Activated CD8-positive, alpha-beta memory T cell treated with anti-CD3 and anti-CD28 coated beads for 1 hour (primary cell): ENCODE measurements around the gene CACNA2D2.

Source experiments
- DNase-seq, 2 donors: peaks; one replicate each; pipeline ENCODE4 v3.0.0-alpha.2; 2020; ENCODE audit warnings: low read depth in 1 of 2; ENCODE audit errors: extremely low read depth in 1 of 2

Gene CACNA2D2

GRCh38 chr3:50433954-50434353 is 69.5 kb downstream of the CACNA2D2 start:
- no peak for DNase-seq

GRCh38 chr3:50430950-50431435 is 72.4 kb downstream of the CACNA2D2 start:
- DNase-seq, result no peak

GRCh38 chr3:50430191-50430590 is 73.2 kb downstream of the CACNA2D2 start:
- DNase-seq, result no peak

GRCh38 chr3:50428007-50428633 is 75.3 kb downstream of the CACNA2D2 start:
- DNase-seq, result no peak

- DNase-seq, result no peak
Observed at GRCh38 chr3:50427217-50427616, 76.2 kb downstream of the CACNA2D2 start.

GRCh38 chr3:50425911-50426310 is 77.5 kb downstream of the CACNA2D2 start:
- no peak for DNase-seq

- no peak for DNase-seq
Observed at GRCh38 chr3:50423543-50423942, 79.9 kb downstream of the CACNA2D2 start.

- no peak for DNase-seq
Observed at GRCh38 chr3:50422153-50422552, 81.3 kb downstream of the CACNA2D2 start.

GRCh38 chr3:50419595-50420370 is 83.7 kb downstream of the CACNA2D2 start:
- no peak for DNase-seq

GRCh38 chr3:50418850-50419249 is 84.6 kb downstream of the CACNA2D2 start:
- no peak for DNase-seq

- DNase-seq, result no peak
Observed at GRCh38 chr3:50417637-50418033, 85.8 kb downstream of the CACNA2D2 start.

- DNase-seq, result no peak
Observed at GRCh38 chr3:50416736-50417636, 86.4 kb downstream of the CACNA2D2 start.

GRCh38 chr3:50415816-50416215 is 87.6 kb downstream of the CACNA2D2 start:
- no peak for DNase-seq

GRCh38 chr3:50415061-50415460 is 88.4 kb downstream of the CACNA2D2 start:
- DNase-seq, result no peak

- DNase-seq, result no peak
Observed at GRCh38 chr3:50414616-50415015, 88.8 kb downstream of the CACNA2D2 start.

GRCh38 chr3:50412231-50412754 is 91.1 kb downstream of the CACNA2D2 start:
- DNase-seq, result no peak

- no peak for DNase-seq
Observed at GRCh38 chr3:50411229-50411628, 92.2 kb downstream of the CACNA2D2 start.

GRCh38 chr3:50410608-50411139 is 92.8 kb downstream of the CACNA2D2 start:
- no peak for DNase-seq

- no peak for DNase-seq
Observed at GRCh38 chr3:50410185-50410584, 93.2 kb downstream of the CACNA2D2 start.

- no peak for DNase-seq
Observed at GRCh38 chr3:50408443-50408944, 94.9 kb downstream of the CACNA2D2 start.

- no peak for DNase-seq
Observed at GRCh38 chr3:50406487-50406886, 96.9 kb downstream of the CACNA2D2 start.
